Kidney tubule cell (primary cell): ENCODE data around the gene GKN2.
A peak's percentile ranks its signal among the peaks of the same experiment; 100 is the strongest.
"Not testable (repeated sequence)": the region's sequence is repeated elsewhere in the genome, so short reads cannot be mapped to it uniquely, and the experiment has no call there.

ENCODE experiments used
- DNase-seq: peaks from one replicate; pipeline ENCODE4 v3.0.0-alpha.2; 2018; ENCODE audit warnings: low spot score

The GKN2 gene

GRCh38 chr2:68961380-68961779 lies 8.7 kb upstream of the GKN2 start:
- no peak for DNase-seq

- DNase-seq: no peak
Measured at GRCh38 chr2:68959001-68959400, 6.3 kb upstream of the GKN2 start.

DNA sequence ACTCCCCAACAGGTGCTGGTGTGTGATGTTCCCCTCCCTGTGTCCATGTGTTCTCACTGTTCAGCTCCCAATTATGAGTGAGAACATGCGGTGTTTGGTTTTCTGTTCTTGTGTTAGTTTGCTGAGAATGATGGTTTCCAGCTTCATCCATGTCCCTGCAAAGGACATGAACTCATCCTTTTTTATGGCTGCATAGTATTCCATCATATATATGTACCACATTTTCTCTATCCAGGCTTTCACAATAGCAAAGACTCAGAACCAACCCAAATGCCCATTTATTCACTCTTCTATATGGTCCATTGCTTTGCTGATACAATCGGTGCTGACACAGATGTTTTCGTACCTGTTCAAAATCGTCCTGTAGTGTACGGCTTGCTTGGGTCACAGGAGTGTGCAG lies 2.7 kb upstream of the GKN2 start:
- DNase-seq: not testable (repeated sequence)

DNA sequence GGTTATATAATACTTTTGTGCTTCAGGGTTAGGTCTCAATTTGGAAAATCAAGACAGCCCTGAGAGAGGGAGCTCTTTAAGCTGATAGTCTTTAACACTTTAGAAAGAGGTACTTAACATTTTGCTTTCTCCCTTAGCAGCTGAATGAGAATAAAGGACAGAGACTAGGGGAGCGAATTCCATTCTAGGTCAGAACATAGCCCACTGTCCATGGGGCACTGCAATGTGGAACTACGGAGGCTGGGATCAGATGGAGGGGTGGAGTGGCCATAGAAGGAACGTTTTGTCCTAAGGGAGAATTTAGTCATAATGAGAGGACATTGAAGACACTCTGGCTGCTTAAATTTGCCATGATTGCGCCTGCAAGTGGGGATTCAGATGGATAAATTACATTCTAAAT lies 794 bp downstream of the GKN2 start:
- no peak for DNase-seq

GRCh38 chr2:68948710-68949109 lies 4.0 kb downstream of the GKN2 start:
- DNase-seq: no peak

GRCh38 chr2:68946117-68946516 lies 6.6 kb downstream of the GKN2 start:
- DNase-seq: no peak

GRCh38 chr2:68943581-68944568 lies 8.8 kb downstream of the GKN2 start:
- DNase-seq: peak; percentile 74

GRCh38 chr2:68942827-68943226 lies 9.9 kb downstream of the GKN2 start:
- no peak for DNase-seq

- no peak for DNase-seq
Measured at GRCh38 chr2:68940369-68940768, 12.3 kb downstream of the GKN2 start.

DNA sequence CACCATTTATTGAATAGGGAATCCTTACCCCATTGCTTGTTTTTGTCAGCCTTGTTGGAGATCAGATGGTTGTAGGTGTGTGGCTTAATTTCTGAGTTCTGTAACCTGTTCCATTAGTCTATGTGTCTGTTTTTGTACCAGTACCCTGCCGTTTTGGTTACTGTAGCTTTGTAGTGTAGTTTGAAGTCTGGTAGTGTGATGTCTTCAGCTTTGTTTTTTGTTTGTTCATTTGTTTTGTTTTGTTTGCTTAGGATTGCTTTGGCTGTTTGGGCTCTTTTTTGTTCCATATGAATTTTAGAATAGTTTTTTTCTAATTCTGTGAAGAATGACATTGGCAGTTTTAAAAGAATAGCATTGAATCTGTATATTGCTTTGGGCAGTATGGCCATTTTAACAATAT lies 12.7 kb downstream of the GKN2 start:
- no peak for DNase-seq

DNA sequence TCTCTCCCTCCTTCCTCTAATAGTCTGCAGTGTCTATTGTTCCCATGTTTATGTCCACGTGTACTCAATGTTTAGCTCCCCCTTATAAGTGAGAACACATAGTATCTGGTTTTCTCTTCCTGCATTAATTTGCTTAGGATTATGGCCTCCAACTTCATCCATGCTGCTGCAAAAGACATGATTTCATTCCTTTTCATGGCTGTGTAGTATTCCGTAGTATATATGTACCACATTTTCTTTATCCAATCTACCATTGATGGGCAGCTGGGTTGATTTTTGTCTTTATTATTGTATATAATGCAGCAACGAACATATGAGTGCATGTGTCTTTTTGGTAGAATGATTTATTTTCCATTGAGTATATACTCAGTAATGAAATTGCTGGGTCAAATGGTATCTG lies 13.8 kb downstream of the GKN2 start:
- DNase-seq: no peak

DNA sequence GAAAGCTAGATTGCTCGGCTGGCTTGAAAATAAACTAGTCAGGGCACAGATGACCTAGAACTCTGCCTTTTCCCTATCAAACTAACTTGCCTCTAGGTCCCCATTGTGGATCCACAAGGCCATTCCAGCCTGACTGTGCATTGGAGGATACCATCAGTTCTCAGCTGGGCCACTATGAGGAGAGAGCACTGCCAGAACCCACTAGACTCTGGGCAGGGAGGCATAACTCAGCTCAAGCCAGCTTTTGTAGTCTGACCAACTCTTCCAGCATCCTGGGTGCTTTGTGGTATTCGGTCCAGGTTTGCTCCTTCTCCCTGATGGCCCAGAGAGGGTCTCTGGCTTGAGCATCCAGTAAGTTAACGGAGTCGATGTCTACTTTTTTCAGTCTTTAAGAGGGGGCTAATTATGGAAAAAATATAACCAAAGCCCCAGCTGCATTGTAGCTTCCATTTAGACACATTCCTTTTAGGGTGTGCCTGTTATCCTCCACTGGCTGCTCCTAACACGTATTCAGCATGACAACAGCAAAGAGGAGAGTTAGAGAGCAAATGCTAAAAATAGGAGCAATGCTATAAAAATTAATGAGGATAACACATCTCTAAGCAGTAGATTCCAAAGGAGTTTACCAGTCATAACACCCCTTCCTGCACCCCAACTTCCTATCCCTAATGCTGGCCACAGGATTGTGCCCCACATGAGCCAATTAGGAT lies 15.2 kb downstream of the GKN2 start:
- no peak for DNase-seq

DNA sequence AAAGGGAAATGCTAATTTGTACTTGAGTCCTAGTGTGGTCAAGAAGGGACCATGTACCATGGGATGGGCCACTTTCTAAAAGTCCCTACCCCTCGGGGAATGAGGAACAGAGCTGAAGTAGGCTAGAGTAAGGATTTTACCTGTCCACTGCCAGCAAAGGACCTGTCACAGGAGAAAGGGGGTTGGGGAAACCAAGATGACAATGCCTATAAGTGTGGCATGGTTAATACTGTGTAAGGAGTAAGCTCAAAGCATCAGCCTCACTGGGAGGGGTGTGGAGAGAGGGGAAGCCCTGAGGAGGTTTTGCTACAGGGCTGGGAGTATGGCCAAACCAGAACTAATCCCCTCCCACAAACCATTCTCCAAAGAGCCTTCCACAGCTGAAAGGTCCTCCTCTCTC lies 15.8 kb downstream of the GKN2 start:
- DNase-seq: no peak

- peak; percentile 86 for DNase-seq
Measured at GRCh38 chr2:68936427-68936826, 16.3 kb downstream of the GKN2 start.

DNA sequence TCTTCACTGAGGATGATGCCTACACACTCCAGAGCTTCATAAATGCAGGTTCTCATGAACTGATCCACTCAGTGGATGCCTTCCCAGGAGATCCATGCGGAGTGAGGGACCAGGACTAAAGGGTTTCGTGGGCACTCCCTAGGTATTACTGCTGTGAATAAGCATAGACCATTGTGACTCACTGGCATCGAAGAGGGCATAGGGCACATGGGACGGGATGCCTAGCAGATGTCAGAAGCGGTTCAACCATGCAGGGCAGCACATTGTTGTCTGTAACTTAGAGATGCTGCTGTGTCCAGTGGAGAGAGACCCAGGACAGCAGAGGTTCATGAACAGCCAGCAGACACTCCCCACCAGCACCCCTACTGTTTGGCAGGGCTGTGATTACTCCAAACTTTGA lies 17.2 kb downstream of the GKN2 start:
- DNase-seq: peak; percentile 57

DNA sequence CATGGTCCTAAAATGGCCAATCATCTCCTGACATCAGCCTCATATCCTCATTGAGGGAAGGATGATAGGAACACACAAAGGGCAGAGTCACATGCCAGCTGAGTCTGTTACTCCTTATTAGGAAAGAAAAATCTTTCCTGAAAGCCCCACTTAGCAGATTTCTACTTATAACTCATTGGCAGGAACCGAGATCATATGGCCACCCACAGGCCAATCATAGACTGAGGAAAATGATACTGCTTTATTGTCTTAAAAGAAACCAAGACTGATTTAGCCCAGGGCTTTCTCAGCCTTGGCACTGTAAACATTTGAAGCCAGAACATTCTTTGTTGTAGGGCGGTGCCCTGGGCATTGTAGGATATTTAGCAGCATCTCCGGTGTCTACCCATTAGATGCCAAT lies 18.7 kb downstream of the GKN2 start:
- DNase-seq: no peak

GRCh38 chr2:68932402-68932801 lies 20.3 kb downstream of the GKN2 start:
- DNase-seq: no peak

- DNase-seq: no peak
Measured at GRCh38 chr2:68931799-68932198, 20.9 kb downstream of the GKN2 start.

- no peak for DNase-seq
Measured at GRCh38 chr2:68931149-68931711, 21.5 kb downstream of the GKN2 start.

DNA sequence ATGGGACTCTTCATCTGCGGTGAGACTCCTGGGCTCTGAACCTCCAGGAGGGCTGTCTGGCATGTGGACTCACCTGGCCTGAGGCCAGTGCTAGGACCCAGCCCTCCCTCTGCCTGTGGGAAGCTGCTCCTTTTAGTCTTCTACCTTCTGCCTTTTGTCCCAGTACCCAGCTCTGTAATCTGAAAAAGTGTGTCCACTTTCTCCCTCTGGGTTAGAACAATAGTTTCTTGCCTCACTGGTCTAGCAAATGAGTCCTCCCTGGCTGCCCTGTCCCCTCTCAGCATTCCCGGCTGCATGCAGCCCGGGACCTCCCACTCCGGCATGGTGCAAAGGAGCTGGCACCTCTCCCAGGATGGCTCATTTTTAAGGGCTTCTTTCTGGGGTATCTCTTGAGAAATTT lies 25.9 kb downstream of the GKN2 start:
- peak; percentile 45 for DNase-seq

- DNase-seq: peak; percentile 61
Measured at GRCh38 chr2:68925295-68925896, 27.3 kb downstream of the GKN2 start.

DNA sequence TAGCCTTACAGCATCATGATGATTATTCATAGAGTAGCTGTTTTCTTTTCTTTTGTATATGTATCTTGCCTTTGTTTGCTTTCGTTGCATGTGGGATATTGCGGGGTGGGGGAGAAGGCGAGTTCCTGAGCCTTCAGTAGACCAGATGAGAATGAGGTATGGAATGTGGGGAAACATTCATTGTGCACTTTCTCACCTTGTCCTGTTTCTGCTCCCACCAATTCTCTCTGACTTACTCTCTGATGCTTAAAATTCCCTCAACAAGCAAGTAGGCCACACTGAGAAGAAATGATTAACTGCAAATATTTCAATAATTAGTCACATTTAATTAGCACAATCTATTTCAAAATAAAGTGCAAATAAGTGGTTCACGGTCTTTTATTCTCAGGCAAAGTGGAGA lies 31.0 kb downstream of the GKN2 start:
- DNase-seq: peak; percentile 62
